Stimulated activated CD4-positive, alpha-beta T cell treated with anti-CD3 and anti-CD28 coated beads, Interleukin-1b, Interleukin-23, amount 100 ng/mL, for 48 hours (primary cell): Measurements from ENCODE around the gene BRD1.

ENCODE experiments used
- DNase-seq: peaks from one replicate; pipeline ENCODE4 v3.0.0-alpha.2; 2020

The BRD1 gene

DNA sequence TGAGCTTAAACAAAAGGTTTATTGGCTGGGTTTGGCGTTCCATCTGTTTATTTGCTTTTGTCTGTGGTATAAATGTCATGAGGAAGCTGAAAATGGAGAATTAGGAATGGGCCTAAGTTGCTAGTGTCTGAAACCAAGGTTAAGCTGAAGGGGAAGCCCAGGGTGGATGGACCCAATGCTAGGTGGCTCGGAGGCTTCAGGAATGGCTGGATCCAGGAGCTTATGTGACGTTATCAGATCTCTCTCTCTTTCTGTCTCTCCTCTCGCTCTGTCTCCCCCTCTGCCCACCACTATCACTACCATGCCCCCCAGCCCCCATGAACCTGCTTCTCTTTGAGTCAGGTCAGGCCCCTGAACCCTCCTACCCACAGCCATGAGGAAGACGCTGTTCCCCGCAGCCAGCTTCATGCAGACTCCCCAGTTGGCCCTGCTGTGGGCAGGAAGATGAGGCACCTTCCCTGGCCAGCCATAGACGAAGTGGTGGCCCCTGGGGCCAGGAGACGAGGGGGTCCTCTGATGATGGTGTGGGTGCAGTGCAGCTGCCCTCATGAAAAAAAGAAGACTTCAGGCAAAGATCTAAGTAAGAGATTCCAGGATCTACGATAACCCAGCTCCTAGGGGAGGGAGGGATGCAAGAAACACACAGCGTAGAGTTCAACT lies 101.5 kb downstream of the BRD1 start:
- DNase-seq: no peak

DNA sequence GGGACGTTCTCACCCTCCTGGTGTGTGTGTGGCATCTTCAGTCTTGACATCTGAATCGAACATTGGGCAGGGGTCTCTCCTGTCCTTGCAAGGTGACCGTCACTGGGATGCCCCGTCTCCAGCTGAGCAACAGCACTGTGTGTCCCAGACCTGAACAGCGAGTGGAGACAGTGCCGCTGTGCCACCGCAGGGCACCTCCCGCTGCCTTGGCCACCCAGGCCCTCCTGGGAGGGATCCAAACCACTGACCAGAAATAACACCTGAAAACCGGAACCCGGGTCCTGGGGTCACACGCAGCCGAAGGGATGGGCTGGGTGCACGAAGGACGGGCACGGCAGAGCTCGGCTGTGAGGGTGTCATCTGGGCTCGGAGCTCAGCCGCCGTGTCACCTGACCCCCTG lies 102.2 kb downstream of the BRD1 start:
- DNase-seq: no peak

DNA sequence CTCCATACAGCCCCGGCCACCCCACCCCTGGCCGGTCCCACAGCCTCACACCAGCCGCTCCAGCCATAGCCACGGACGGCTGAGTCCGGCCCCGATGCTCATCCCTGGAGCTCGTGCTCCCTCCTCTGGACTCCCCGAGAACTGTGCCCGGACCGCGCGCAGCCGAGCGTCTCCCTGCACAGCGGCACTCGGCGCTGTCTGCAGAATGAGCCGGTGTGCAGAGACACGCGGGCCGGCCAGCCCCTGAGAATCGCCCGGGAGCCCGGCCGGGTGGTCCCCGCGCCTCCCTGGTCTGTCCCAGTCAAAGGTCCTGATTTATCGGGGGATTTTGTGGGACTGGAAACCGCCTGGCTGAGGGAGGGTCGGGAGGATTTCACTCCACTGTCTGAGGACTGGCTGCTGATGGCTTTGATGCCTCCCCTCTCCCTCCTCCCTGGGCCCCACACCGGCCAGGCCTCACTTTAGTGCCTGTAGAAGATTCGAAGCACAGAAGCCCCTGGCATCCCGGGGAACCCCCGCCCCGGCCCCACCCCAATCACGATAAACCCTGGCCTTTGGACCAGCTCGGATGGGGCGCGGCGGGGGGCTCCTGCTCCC lies 102.7 kb downstream of the BRD1 start:
- peak; percentile 77 for DNase-seq

DNA sequence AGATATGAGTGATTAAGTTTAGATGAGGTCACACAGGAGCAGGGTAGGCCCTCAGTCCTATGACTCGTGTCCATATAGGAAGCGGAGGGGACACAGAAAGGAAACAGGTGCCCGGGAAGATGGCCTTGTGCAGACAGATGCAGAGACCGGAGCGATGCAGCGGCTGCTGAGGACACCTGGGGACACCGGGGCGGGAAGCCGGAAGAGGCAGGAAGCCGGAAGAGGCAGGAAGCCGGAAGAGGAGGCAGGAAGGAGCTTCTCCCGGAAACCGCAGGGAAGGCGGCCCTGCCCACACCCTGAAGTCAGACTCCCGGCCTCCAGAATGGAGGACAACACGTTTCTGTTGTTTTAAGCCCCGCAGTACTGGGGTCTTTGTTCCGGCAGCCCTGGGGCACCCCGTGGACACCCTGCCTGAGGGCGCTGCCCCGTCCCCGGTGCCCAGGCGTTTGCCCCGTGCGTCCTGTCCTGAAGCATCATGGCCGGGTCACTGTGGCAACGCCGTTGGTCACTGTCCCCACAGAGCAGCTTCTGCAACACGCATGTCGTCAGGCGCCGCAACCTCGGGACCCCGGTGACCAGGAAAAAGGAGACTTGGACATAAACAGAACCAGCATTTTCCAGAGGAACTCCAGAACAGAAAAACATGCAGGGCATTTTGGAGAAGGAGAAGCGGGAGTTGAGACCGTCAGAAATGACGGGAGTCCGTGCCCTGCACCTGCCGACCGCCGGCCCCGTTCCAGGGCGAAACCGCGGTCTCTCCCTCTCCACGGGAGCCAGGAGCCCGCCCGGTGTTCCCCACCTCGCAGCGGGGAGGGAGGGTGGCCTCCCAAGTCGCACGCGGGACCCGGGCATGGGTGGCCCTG lies 103.4 kb downstream of the BRD1 start:
- peak; percentile 43 for DNase-seq

GRCh38 chr22:49723478-49724029 lies 104.1 kb downstream of the BRD1 start:
- DNase-seq: no peak
